K562 (cell line): ENCODE results near the gene TNN. TPM values are rescaled to one million over a fixed set of nuclear protein-coding genes. Genes with fewer than 3 reads are reported as not detected.

ENCODE experiments used
- ATAC-seq: fragments of 200-7000 bp; cut with Tn5 transposase; 3 replicates; pipeline ENCODE4 v1.9.1; 2020; ENCODE audit warnings: moderate library complexity
- BruUV-seq: library from RNA; stranded (reverse); fragments of 400-500 nt; replicated peaks from 2 replicates; lab custom pipeline; 2021; lab: Mats Ljungman, UMichigan
- CTCF ChIA-PET: fragments of 300-600 bp; formaldehyde crosslinking; extraction: SDS; loops from one replicate; lab custom pipeline; 2021; ENCODE audit warnings: low intra/inter-chr PET ratio; lab: Yijun Ruan, JAX
- POLR2A ChIA-PET: fragments of 300-600, 350-650 bp; sonication (Branson Sonifier 250); formaldehyde crosslinking; extraction: SDS; loops from one replicate; lab custom pipeline; 2021; ENCODE audit warnings: antibody characterized with exemption, inconsistent platforms; lab: Yijun Ruan, JAX
- DNase-seq, 4 experiments: peaks; one replicate each; pipeline versions ENCODE4 v3.0.0 to v3.0.0-alpha.2; 2011 to 2018; ENCODE audit warnings: low spot score in 3 of 4, mixed read lengths in 3 of 4; ENCODE audit errors: extremely low read depth in 1 of 4
- FAIRE-seq: peaks from 2 replicates; lab custom pipeline; 2011; peaks lifted over from hg19 to GRCh38; lab: Jason Lieb, UNC
- H2AFZ ChIP-seq: 2 replicates; pipeline ENCODE4 v1.6.0; 2011; ENCODE audit warnings: low read depth, low read length, control low read depth, inconsistent platforms
- H3K27ac ChIP-seq: fragments of 200-600 bp; 3 replicates; pipeline ENCODE4 v1.8.0; 2011; ENCODE audit warnings: low read depth, mild to moderate bottlenecking, control low read depth, inconsistent platforms, low read length, moderate library complexity, mixed read lengths; ENCODE audit errors: extremely low read depth
- H3K27me3 ChIP-seq, 2 experiments: fragments of 300-600 bp in 1 of 2; 2 replicates in 1 of 2; 3 replicates in 1 of 2; pipeline versions ENCODE4 v1.6.0 to v1.8.0; 2011; ENCODE audit warnings: inconsistent platforms in 2 of 2, low read length in 2 of 2, mild to moderate bottlenecking in 1 of 2, mixed read lengths in 1 of 2, moderate library complexity in 1 of 2; ENCODE audit not compliant: control insufficient read depth in 2 of 2, insufficient read depth in 2 of 2
- H3K36me3 ChIP-seq: fragments of 300-600 bp; 3 replicates; pipeline ENCODE4 v1.8.0; 2011; ENCODE audit warnings: mild to moderate bottlenecking, low read length, inconsistent platforms; ENCODE audit not compliant: control insufficient read depth, insufficient read depth
- H3K4me1 ChIP-seq, 2 experiments: fragments of 200-600 bp in 1 of 2; replicated peaks in 1 of 2; 2 replicates in 1 of 2; 3 replicates in 1 of 2; pipeline versions ENCODE4 v1.5.1 to v1.8.0; 2011; ENCODE audit warnings: inconsistent platforms in 2 of 2, low read length in 2 of 2, mild to moderate bottlenecking in 1 of 2, mixed read lengths in 1 of 2, moderate library complexity in 1 of 2; ENCODE audit not compliant: control insufficient read depth in 2 of 2, insufficient read depth in 2 of 2
- H3K4me2 ChIP-seq: 2 replicates; pipeline ENCODE4 v1.6.1; 2011; ENCODE audit warnings: low read length, control low read depth, inconsistent platforms, mixed read lengths; ENCODE audit not compliant: insufficient read depth
- H3K4me3 ChIP-seq: fragments of 200-600 bp; sonication (generic), shearing (Covaris generic); 2 replicates; pipeline ENCODE4 v1.5.1; 2016; ENCODE audit warnings: control low read depth, inconsistent platforms
- H3K79me2 ChIP-seq: fragments of 200-600 bp; 3 replicates; pipeline ENCODE4 v1.8.0; 2011; ENCODE audit warnings: low read length, inconsistent platforms; ENCODE audit not compliant: control insufficient read depth, insufficient read depth
- H3K9ac ChIP-seq, 2 experiments: 2 replicates each; pipeline versions ENCODE4 v1.6.0 to v1.6.1; 2011; ENCODE audit warnings: low read depth in 2 of 2, low read length in 2 of 2, control low read depth in 1 of 2, inconsistent platforms in 1 of 2, mild to moderate bottlenecking in 1 of 2, mixed read lengths in 1 of 2; ENCODE audit not compliant: insufficient read depth in 1 of 2
- H3K9me1 ChIP-seq: one replicate; pipeline ENCODE4 v1.6.0; 2011; ENCODE audit warnings: inconsistent platforms, mild to moderate bottlenecking, low read length, moderate library complexity; ENCODE audit not compliant: control insufficient read depth, insufficient read depth
- H3K9me3 ChIP-seq: replicated peaks from 2 replicates; pipeline ENCODE4 v1.5.1; 2011; ENCODE audit warnings: low read depth, low read length, inconsistent platforms; ENCODE audit not compliant: control insufficient read depth, insufficient read depth
- H4K20me1 ChIP-seq: replicated peaks from 2 replicates; pipeline ENCODE4 v1.6.1; 2011; ENCODE audit warnings: low read length, inconsistent platforms, mixed read lengths; ENCODE audit not compliant: control insufficient read depth, insufficient read depth
- BMI1 ChIP-seq: fragments of 150-350 bp; IDR thresholded peaks from 2 replicates; pipeline ENCODE4 v1.6.1; 2014; ENCODE audit warnings: low read length
- CHD4 ChIP-seq: fragments of 200-600 bp; sonication (generic); IDR thresholded peaks from 3 replicates; pipeline ENCODE4 v1.6.1; 2012; ENCODE audit warnings: low read depth, mild to moderate bottlenecking, mixed read lengths, low read length, inconsistent platforms; ENCODE audit not compliant: insufficient read depth, insufficient replicate concordance, poor library complexity, severe bottlenecking
- ERF ChIP-seq: fragments of 450-650 bp; formaldehyde crosslinking; IDR thresholded peaks from 2 replicates; pipeline ENCODE4 v1.4.0; 2020; ENCODE audit warnings: mild to moderate bottlenecking, mixed read lengths
- NFRKB ChIP-seq: fragments of 450-650 bp; IDR thresholded peaks from 2 replicates; pipeline ENCODE4 v1.6.1; 2016; ENCODE audit warnings: low read depth
- SAP30 ChIP-seq: fragments of 200-600 bp; sonication (generic); IDR thresholded peaks from 2 replicates; pipeline ENCODE4 v1.6.1; 2012; ENCODE audit warnings: borderline replicate concordance, low read depth, mild to moderate bottlenecking, moderate library complexity, low read length, control low read depth, inconsistent platforms; ENCODE audit not compliant: insufficient read depth, poor library complexity, severe bottlenecking
- SIRT6 ChIP-seq: IDR thresholded peaks from one replicate; pipeline ENCODE4 v1.6.1; 2012; ENCODE audit warnings: low read depth, mild to moderate bottlenecking, control low read depth, inconsistent platforms, low read length, moderate library complexity
- WGBS: fragments of 100-300 bp; shearing (Covaris generic); methylation state at CpG from one replicate; pipeline ENCODE4 v1.1.6; 2016; ENCODE audit warnings: low coverage, mixed read lengths; ENCODE audit not compliant: insufficient coverage; ENCODE audit errors: missing lambda C conversion rate; 5-methylcytosine and 5-hydroxymethylcytosine counted together
- in situ Hi-C: fragments of 300-500 bp; cut with MboI; formaldehyde crosslinking; loops from 4 replicates; pipeline ENCODE4 v1.15.0; 2018; ENCODE audit warnings: inconsistent platforms, mixed read lengths
- intact Hi-C: fragments of 100-400 bp; cut with micrococcal nuclease; formaldehyde crosslinking; loops from 2 replicates; pipeline ENCODE4 v1.14.2; 2022
- polyA plus RNA-seq, 8 experiments: library from polyadenylated mRNA; depleted of rRNA in 4 of 8; stranded (reverse) in 5 of 8; unstranded in 3 of 8; fragments of >200 nt; fragmentation: Nextera tagmentation in 2 of 8; fragmentation: Illumina TruSeq in 1 of 8; extraction: Ambion mirVana in 2 of 8; extraction: Trizol in 1 of 8; gene quantifications; 2 replicates each; pipeline versions ENCODE4 v1.2.1 to v1.2.3, GENCODE V29; 2011 to 2014; ENCODE audit warnings: inconsistent platforms in 1 of 8, missing spikeins in 1 of 8
- total RNA-seq, 7 experiments: library from RNA; depleted of rRNA in 6 of 7; stranded (reverse); fragments of >200 nt in 6 of 7; fragmentation: Illumina TruSeq in 2 of 7; extraction: Trizol in 2 of 7; gene quantifications; 2 replicates each; pipeline versions ENCODE4 v1.2.1 to v1.2.3, GENCODE V29; 2011 to 2021; ENCODE audit warnings: low replicate concordance in 1 of 7

The TNN gene
- total and polyA plus RNA-seq, 9 of the 15 experiments (the other 6 are each of a cell fraction or from before 2014, with no cell fraction given), result 0.01 to 0.09 (median 0.07) TPM; not detected in 4

- Histone ChIP-seq H3K9me3 (no peaks in the 10 kb centered on the region), H3K79me2 (no peaks in the 10 kb centered on the region), H2AFZ (no peak overlapping the region), H3K4me2 (no peak overlapping the region; the same call in 1 of the 2 replicates), H4K20me1 (no peaks in the 10 kb centered on the region), H3K27me3 (peaks cover 13 to 53% of the 10 kb centered on the region in 2 experiments), H3K9ac (no peak overlapping the region), H3K4me3 (no peak overlapping the region), H3K36me3 (no peaks in the 10 kb centered on the region), H3K9me1 (no peaks in the 10 kb centered on the region), H3K27ac (no peak overlapping the region), H3K4me1 (peaks cover 0 to 5% of the 10 kb centered on the region in 2 experiments; a peak in 1 of 5 replicates)
- DNase-seq (no peak), FAIRE-seq (peak; percentile 44), ATAC-seq (no peak)
- intact Hi-C loops (loop anchor here (1.0 kb wide), 1 partner anchor 117 kb away; no protein-coding TSS in a partner anchor), in situ Hi-C loops (loop anchor here (5.0 kb wide), 1 partner anchor 176 kb away; no protein-coding TSS in a partner anchor)
- ChIA-PET CTCF (interaction anchor here (1.3 to 2.4 kb wide), 2 partner anchors 171 to 173 kb away, joined by 8 to 9 read pairs; no protein-coding TSS in a partner anchor), POLR2A (interaction anchor here (0.6 to 1.9 kb wide), 7 partner anchors 9 to 172 kb away, joined by 3 to 6 read pairs (median 3); partner anchors contain the start of gene MRPS14)
- under 1% methylated on average over 7 of the region's 7 CpGs for WGBS
- BruUV-seq, result no TSS peak
- TF ChIP-seq ERF (CRISPR knock-in tag) (no peak), SIRT6 (no peak), NFRKB (no peak), BMI1 (no peak), CHD4 (no peak), SAP30 (no peak)
Measured at GRCh38 chr1:175145899-175146528, 78.4 kb downstream of the TNN start.
